Left renal cortex interstitium (tissue), 4 donors: ENCODE results near the gene AK9. TPM values are rescaled to one million over a fixed set of nuclear protein-coding genes. Genes with fewer than 3 reads are reported as not detected.
"Not testable (repeated sequence)": the region's sequence is repeated elsewhere in the genome, so short reads cannot be mapped to it uniquely, and the experiment has no call there.

Experiments
- DNase-seq, 4 donors: peaks; one replicate each; pipeline ENCODE4 v3.0.0-alpha.2; 2013; ENCODE audit warnings: low read depth in 4 of 4, low spot score in 2 of 4, missing footprints in 1 of 4
- polyA plus RNA-seq, 4 donors: library from polyadenylated mRNA; unstranded; fragments of 120-200 nt; gene quantifications; one replicate each; pipeline ENCODE4 v1.2.1, GENCODE V29; 2013; ENCODE audit not compliant: insufficient read length in 4 of 4

Gene AK9
- polyA plus RNA-seq = 10 to 100 TPM in 3 of 4 donors, 1 to 10 TPM in 1; 8.8 to 15.8 (median 14.2) TPM

- peak; percentile 74 to 89 (median 84) for DNase-seq
These were observed at the start of gene AK9, which contains the start of gene FIG4 for GRCh38 chr6:109690737-109691621. Gene AK9, minus strand, starts transcription at chr6:109691202. Its CDS starts 15,457 bp downstream, at chr6:109675745. Gene FIG4, plus strand, starts transcription at chr6:109691296. Its CDS starts 140 bp downstream, at chr6:109691436.

- no peak for DNase-seq
These were observed 49.8 kb upstream of the AK9 start for GRCh38 chr6:109740787-109741186.

GRCh38 chr6:109739686-109740085 lies 48.7 kb upstream of the AK9 start:
- DNase-seq = no peak

DNA sequence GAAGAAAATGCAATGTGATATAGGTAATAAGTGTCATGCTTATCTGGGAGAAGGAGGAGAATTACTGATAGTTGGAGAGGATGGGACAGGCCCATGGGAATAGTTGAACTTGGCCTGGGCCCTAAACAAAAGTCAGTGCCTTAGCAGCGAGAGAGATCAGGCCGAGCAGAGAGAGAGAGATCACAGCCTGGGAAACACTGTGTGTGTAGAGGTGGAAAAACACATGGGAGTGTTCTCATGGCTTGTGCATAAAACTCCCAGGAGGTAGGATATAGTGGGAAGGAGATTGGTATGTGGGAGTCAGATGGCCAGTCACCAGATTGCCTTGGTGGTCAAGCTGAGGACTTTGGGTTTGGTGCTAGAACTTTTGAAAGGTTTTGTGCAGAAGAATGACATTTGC lies 47.7 kb upstream of the AK9 start:
- DNase-seq = no peak

- no peak for DNase-seq
These were observed 47.3 kb upstream of the AK9 start for GRCh38 chr6:109738255-109738654.

DNA sequence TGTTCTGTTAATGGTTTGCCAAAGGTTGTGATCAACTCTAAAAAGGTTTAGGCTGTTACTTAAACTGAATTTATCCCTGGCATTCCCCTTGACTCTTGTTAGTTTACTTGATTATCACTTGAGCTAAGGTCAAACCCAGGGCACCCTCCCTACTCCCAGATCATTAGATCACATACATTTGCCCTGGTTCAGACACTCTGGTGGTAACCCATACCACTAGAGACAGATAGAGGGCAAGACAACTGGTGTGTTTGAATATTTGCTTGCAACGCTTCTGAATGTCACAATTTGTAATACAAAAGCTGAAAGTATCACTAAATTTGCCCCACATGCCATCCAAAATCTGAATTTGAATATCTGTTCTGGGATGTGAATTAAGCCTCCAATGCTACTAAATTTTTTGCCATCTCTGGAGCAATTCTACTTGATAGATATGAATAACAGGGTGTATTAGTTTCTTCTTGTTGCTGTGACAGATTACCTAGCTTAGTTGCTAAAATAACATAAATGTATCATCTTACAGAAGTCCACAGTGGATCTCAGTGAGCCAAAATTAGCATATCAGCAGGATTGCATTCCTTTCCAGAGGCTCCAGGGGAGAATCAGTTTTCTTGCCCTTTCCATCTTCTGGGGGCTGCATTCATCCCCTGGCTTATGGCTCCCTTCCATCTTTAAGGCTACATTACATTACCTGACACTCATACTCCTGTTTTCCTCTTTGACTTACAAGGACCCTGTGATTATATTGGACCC lies 45.4 kb upstream of the AK9 start:
- no peak for DNase-seq

DNA sequence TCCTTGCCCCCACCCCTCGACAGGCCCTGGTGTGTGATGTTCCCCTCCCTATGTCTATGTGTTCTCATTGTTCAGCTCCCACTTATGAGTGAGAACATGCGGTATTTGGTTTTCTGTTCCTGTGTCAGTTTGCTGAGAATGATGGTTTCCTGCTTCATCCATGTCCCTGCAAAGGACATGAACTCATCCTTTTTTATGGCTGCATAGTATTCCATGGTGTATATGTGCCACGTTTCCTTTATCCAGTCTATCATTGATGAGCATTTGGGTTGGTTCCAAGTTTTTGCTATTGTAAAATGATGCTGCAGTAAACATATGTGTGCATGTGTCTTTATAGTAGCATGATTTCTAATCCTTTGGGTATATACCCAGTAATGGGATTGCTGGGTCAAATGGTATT lies 34.2 kb upstream of the AK9 start:
- not testable (repeated sequence) for DNase-seq

DNA sequence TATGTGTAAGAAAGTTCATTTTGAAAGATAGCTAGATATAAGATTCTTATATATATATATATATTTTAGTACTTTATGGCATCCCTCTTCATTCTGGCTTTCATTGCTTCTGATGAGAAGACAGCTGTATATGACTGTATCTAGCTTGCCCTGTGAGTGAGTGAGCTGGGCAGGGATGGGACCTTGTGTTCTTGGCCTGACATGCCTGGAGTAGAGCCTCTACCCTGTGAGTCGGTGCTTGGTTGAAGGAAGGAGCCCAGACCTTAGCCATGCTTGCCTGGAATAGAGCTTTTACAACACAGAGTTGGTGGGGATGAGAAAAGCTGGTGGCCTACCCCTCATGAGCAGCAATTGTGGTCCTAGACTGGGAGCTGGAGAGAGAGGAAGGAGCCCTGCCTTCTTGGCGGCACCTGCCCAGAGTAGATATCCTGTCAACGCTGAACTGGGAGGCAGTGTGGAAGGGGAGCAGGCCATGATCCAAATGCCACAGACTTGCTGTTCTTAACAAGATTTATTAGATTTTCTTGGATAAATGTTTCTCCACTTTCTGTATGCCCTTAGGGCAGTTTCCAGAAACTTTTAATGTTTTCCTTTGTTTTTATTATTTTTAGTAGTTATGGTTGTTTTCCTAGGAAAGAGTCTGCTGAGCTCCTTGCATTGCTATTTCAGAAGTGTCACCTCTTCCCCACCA lies 31.7 kb upstream of the AK9 start:
- no peak for DNase-seq

DNA sequence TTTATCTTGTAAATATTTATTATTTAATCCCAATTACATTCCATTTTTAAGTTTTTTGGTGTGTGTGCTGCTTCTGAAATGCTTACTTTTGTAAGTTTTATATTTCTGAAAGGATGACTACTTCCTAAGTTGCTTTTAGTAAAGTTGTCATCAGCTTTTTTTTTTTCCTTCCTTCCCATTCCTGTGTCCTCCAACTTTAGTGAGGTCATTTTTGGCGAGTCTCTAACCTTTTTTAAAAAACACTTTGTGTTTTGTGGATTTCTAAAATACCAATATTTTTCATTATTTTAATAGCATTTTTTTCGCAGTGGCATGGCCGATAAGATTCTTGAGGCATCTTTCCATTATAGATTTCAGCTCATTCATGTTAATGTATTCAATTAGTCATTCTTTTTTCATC lies 31.0 kb upstream of the AK9 start:
- DNase-seq = no peak

DNA sequence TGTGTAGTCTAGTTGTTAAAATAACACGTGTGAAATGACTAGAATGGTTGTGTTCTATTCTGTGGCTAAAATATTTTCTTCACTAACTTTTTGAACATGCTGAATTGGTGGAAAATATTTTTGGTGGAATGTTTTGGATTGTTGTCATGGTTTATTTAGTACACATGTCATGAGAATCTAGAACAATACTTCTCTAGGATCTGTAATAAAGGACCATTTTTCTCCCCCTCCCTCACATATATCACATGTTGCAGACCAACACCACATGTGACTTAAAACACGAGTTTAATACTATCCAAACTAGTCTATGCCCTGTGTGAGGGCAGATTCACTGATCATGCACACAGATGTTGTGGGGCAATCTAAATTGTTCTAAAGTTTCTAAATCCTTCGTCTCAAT lies 29.3 kb upstream of the AK9 start:
- no peak for DNase-seq

DNA sequence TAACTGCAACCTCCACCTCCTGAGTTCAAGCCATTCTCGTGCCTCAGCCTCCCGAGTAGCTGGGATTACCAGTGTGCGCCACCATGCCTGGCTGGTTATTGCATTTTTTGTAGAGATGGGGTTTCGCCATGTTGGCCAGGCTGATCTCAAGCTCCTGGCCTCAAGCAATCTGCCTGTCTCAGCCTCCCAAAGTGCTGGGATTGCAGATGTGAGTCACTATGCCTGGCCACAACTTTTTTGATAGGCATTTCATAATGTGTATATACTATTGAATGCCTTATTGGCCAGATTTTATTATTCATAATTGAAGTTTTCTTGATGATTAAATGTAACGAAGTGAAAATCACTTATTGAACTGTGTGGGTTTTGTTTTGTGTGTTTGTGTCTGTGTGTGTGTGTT lies 28.0 kb upstream of the AK9 start:
- no peak for DNase-seq

- no peak for DNase-seq
These were observed 27.0 kb upstream of the AK9 start for GRCh38 chr6:109717971-109718370.

DNA sequence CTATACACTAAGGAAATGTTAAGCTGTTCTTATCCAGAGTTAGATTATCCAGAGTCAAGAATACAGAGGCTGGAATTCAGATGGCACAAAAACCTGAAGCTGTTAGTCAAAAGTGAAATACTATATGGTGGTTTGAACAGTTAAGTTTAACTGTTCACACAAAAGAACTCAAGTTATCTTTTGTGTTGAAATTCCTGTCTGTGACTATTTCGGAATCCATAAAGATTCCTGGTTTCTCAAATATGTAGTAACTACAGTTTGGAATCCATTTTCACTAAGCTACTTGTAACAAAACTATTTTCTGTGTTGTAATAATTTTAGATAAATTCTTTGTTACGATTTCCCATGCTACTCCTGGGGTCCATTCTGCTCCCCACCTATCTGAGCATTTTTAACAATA lies 24.6 kb upstream of the AK9 start:
- DNase-seq = no peak

- no peak for DNase-seq
These were observed 23.6 kb upstream of the AK9 start for GRCh38 chr6:109714611-109715010.

GRCh38 chr6:109714166-109714565 lies 23.2 kb upstream of the AK9 start:
- no peak for DNase-seq

DNA sequence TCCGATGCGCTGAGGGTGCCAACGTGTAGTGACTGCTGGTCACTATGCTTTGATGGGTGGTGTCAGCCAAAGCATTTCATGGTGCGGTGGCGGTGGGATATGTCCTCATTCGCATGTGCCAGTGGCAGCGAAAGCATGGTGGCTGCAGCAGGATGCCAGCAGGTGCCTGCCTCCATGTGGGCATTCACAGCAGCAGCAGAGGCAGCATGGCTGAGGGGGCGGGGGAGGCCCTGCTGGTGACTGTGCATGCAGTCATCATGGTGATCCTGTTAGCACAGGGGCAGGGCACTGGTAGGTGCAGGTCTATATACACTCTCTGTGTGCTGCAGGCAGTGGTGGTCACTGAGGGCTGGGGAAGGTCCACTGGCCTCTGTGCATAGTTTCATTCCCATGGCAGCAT lies 22.1 kb upstream of the AK9 start:
- no peak for DNase-seq

DNA sequence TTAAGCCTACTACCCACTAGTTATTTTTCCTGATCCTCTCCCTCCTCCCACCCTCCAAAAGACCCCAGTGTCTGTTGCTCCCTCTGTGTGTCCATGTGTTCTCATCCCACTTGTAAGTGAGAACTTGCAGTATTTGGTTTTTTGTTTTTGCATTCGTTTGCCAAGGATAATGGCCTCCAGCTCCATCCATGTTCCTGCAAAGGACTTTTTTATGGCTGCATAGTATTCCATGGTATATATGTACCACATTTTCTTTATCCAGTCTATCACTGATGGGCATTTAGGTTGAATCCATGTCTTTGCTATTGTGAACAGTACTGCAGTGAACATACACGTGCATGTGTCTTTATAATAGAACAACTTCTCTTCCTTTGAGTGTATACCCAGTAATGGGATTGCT lies 17.1 kb upstream of the AK9 start:
- not testable (repeated sequence) for DNase-seq

DNA sequence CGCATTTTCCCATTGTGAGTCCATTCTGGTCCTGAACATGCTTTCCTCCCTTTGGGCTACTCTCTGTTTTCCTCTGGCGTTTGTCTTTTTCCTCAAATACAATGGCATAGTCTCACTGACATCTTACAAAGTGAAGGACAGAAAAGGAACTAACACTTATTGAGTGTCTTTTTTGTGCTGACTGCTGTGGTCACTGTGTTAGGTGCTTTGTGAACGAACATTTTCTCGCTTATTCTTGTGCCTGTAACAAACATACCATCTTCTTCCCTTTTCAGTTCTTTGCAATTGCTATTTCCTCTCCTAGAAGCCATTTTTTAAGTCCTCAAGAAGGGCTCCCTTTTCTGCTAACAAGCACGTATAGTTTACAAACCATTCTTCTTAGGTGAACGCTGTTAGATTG lies 15.5 kb upstream of the AK9 start:
- no peak for DNase-seq

DNA sequence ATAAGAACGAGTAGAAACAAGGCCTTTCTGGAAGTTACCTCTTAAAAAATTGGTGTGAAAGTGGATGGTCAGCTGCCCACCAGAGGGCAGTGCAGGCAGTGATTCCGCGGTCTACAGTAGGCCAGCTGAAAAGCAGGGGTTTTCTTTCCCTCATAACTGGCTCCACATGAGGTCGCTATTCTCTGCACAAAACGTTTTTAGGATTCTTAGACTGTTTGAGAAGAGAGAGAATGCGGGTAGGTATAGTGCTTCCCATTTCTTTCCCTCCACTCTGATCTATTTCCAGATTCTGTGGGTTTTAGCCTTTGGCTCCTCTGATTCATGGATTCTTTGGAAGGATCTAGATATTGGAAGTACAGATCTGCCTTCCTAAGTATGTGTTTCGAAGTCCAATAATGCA lies 14.3 kb upstream of the AK9 start:
- peak; percentile 68 to 87 (median 70) for DNase-seq

GRCh38 chr6:109702791-109703190 lies 11.8 kb upstream of the AK9 start:
- no peak for DNase-seq

DNA sequence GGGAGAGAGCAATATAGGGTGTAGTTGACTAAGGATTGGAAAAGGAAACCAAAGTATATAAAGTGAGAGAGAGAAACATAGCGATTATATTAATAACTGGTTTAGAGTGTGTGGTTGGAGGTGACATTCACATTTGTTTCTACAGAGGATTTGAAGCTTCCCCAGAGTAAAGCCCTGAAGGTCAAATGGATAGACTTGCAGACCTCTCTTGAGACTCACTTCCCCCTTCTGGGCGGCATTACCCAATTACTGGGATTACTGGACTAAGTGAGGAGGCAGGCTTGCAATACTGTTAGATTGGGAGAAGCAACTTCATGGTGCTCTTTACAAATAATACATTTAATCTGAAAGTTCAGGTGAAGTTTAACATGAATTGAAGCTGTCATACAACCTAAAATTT lies 10.8 kb upstream of the AK9 start:
- no peak for DNase-seq
